GM12878 (cell line): Measurements from ENCODE around the gene SYNJ2. TPM values are rescaled to one million over a fixed set of nuclear protein-coding genes. Genes with fewer than 3 reads are reported as not detected.

Experiments used
- ATAC-seq: fragments of 200-7000 bp; cut with Tn5 transposase; 3 replicates; pipeline ENCODE4 v1.9.1; 2020; ENCODE audit warnings: mild to moderate bottlenecking, moderate library complexity
- BruUV-seq: library from RNA; stranded (reverse); fragments of 400-500 nt; replicated peaks from 2 replicates; lab custom pipeline; 2021; lab: Mats Ljungman, UMichigan
- CTCF ChIA-PET: fragments of 300-600 bp; sonication (Branson Sonifier 250); formaldehyde crosslinking; extraction: SDS; loops from one replicate; lab custom pipeline; 2021; ENCODE audit warnings: inconsistent platforms; lab: Yijun Ruan, JAX
- POLR2A ChIA-PET: fragments of 350-600 bp; formaldehyde crosslinking; extraction: SDS; loops from one replicate; lab custom pipeline; 2021; ENCODE audit warnings: inconsistent platforms; lab: Charles Lee
- RAD21 ChIA-PET: fragments of 300-600 bp; sonication (Branson Sonifier 250); formaldehyde crosslinking; loops from one replicate; lab custom pipeline; 2023; ENCODE audit warnings: antibody characterized with exemption; ENCODE audit not compliant: unreplicated experiment; lab: Charles Lee
- SMC1A ChIA-PET: fragments of 300-600 bp; sonication (Branson Sonifier 250); formaldehyde crosslinking; loops from one replicate; lab custom pipeline; 2023; ENCODE audit not compliant: unreplicated experiment, uncharacterized antibody; lab: Charles Lee
- DNase-seq: peaks from one replicate; pipeline ENCODE4 v3.0.0-alpha.2; 2011; ENCODE audit warnings: low read depth, low spot score
- FAIRE-seq: peaks from 3 replicates; lab custom pipeline; 2011; peaks lifted over from hg19 to GRCh38; lab: Jason Lieb, UNC
- H2AFZ ChIP-seq: 2 replicates; pipeline ENCODE4 v1.6.0; 2011; ENCODE audit warnings: low read depth, low read length, control low read depth; ENCODE audit not compliant: control insufficient read depth
- H3K27ac ChIP-seq: 2 replicates; pipeline ENCODE4 v1.5.1; 2011; ENCODE audit warnings: control low read depth; ENCODE audit not compliant: control insufficient read depth, insufficient read depth
- H3K27me3 ChIP-seq, 2 experiments: replicated peaks in 1 of 2; 2 replicates each; pipeline versions ENCODE4 v1.6.0 to v1.6.1; 2011; ENCODE audit warnings: low read length in 1 of 2; ENCODE audit not compliant: control insufficient read depth in 2 of 2, insufficient read depth in 2 of 2
- H3K36me3 ChIP-seq, 2 experiments: 2 replicates each; pipeline ENCODE4 v1.5.1; 2011; ENCODE audit warnings: low read length in 1 of 2; ENCODE audit not compliant: control insufficient read depth in 2 of 2, insufficient read depth in 2 of 2
- H3K4me1 ChIP-seq: 2 replicates; pipeline ENCODE4 v1.6.1; 2011; ENCODE audit warnings: mild to moderate bottlenecking, low read length, moderate library complexity, mixed read lengths; ENCODE audit not compliant: control insufficient read depth, insufficient read depth
- H3K4me2 ChIP-seq: 2 replicates; pipeline ENCODE4 v1.6.0; 2011; ENCODE audit warnings: control low read depth; ENCODE audit not compliant: control insufficient read depth, insufficient read depth
- H3K4me3 ChIP-seq: fragments of 200-600 bp; sonication (generic); 2 replicates; pipeline ENCODE4 v1.5.1; 2016
- H3K79me2 ChIP-seq: 2 replicates; pipeline ENCODE4 v1.6.0; 2011; ENCODE audit warnings: low read length; ENCODE audit not compliant: control insufficient read depth, insufficient read depth
- H3K9ac ChIP-seq: 2 replicates; pipeline ENCODE4 v1.8.0; 2011; ENCODE audit warnings: low read length, control low read depth, mixed read lengths; ENCODE audit not compliant: control insufficient read depth, insufficient read depth
- H3K9me3 ChIP-seq: replicated peaks from 3 replicates; pipeline ENCODE4 v1.5.1; 2011; ENCODE audit warnings: mild to moderate bottlenecking, low read length; ENCODE audit not compliant: control insufficient read depth, insufficient read depth
- H4K20me1 ChIP-seq: 2 replicates; pipeline ENCODE4 v1.6.0; 2011; ENCODE audit not compliant: control insufficient read depth, insufficient read depth
- BACH1 ChIP-seq: fragments of 450-650 bp; IDR thresholded peaks from 2 replicates; pipeline ENCODE4 v1.6.1; 2017; ENCODE audit warnings: mild to moderate bottlenecking, borderline replicate concordance
- HCFC1 ChIP-seq: fragments of 150-350 bp; IDR thresholded peaks from 2 replicates; pipeline ENCODE4 v1.6.1; 2014; ENCODE audit warnings: low read length
- MEF2B ChIP-seq: fragments of 450-650 bp; IDR thresholded peaks from 2 replicates; pipeline ENCODE4 v1.6.1; 2018; ENCODE audit warnings: mild to moderate bottlenecking, moderate library complexity; ENCODE audit not compliant: partially characterized antibody, poor library complexity, severe bottlenecking
- MYC ChIP-seq: IDR thresholded peaks from 2 replicates; pipeline ENCODE4 v1.6.1; 2011; ENCODE audit warnings: mild to moderate bottlenecking, low read length, moderate library complexity, inconsistent platforms; ENCODE audit not compliant: insufficient read depth, insufficient replicate concordance, insufficient read length, severe bottlenecking
- NR2F1 ChIP-seq: fragments of 450-650 bp; conservative IDR thresholded peaks from 2 replicates; pipeline ENCODE4 v1.6.1; 2017; ENCODE audit warnings: mild to moderate bottlenecking
- NRF1 ChIP-seq: conservative IDR thresholded peaks from 2 replicates; pipeline ENCODE4 v1.6.1; 2011; ENCODE audit warnings: mild to moderate bottlenecking, low read depth, low read length, improper control_type of control experiment
- POLR2A ChIP-seq: IDR thresholded peaks from 2 replicates; pipeline ENCODE4 v1.6.1; 2011; ENCODE audit warnings: low read depth, mild to moderate bottlenecking, low read length
- WGBS: methylation state at CpG from one replicate; pipeline ENCODE4 v1.1.6; 2016; ENCODE audit warnings: low lambda C conversion rate; ENCODE audit not compliant: insufficient replicate concordance, insufficient coverage; ENCODE audit errors: missing lambda C conversion rate; 5-methylcytosine and 5-hydroxymethylcytosine counted together
- in situ Hi-C: fragments of 300-500 bp; cut with MboI; formaldehyde crosslinking; loops from 9 replicates; pipeline ENCODE4 v1.14.3; 2018; ENCODE audit warnings: mixed read lengths
- intact Hi-C: fragments of 100-400 bp; cut with micrococcal nuclease; formaldehyde crosslinking; loops from one replicate; pipeline ENCODE4 v1.14.2; 2022; ENCODE audit not compliant: unreplicated experiment
- polyA plus RNA-seq, 11 experiments: library from polyadenylated mRNA; depleted of rRNA in 4 of 11; unstranded in 6 of 11; stranded (reverse) in 5 of 11; fragments of >200 nt; fragmentation: Nextera tagmentation in 4 of 11; fragmentation: Illumina TruSeq in 1 of 11; extraction: Ambion mirVana in 4 of 11; extraction: Trizol in 1 of 11; gene quantifications; 1 replicate in 1 of 11; 2 replicates in 10 of 11; pipeline versions ENCODE4 v1.2.1 to v1.2.3, GENCODE V29; 2011 to 2016; ENCODE audit warnings: inconsistent platforms in 2 of 11, missing spikeins in 2 of 11, low read depth in 1 of 11
- total RNA-seq, 4 experiments: library from RNA; depleted of rRNA in 3 of 4; stranded (reverse); fragments of >200 nt in 3 of 4; fragmentation: Illumina TruSeq in 1 of 4; extraction: Trizol in 1 of 4; gene quantifications; 2 replicates each; pipeline versions ENCODE4 v1.2.1 to v1.2.3, GENCODE V29; 2013 to 2021
- TF ChIP-seq, protein P1 (sequence below): fragments of 450-650 bp; IDR thresholded peaks from 2 replicates; pipeline ENCODE4 v1.6.1; 2017; ENCODE audit warnings: mild to moderate bottlenecking, low read depth, inconsistent platforms; ENCODE audit not compliant: poor library complexity, severe bottlenecking
- TF ChIP-seq, protein P2 (sequence below): fragments of 450-650 bp; IDR thresholded peaks from 2 replicates; pipeline ENCODE4 v1.6.1; 2017; ENCODE audit warnings: borderline replicate concordance

SYNJ2 gene
- total and polyA plus RNA-seq, 10 of the 15 experiments (the other 5 are each of a cell fraction or from before 2014, with no cell fraction given): 0.11 to 1.8 (median 0.57) TPM

DNA sequence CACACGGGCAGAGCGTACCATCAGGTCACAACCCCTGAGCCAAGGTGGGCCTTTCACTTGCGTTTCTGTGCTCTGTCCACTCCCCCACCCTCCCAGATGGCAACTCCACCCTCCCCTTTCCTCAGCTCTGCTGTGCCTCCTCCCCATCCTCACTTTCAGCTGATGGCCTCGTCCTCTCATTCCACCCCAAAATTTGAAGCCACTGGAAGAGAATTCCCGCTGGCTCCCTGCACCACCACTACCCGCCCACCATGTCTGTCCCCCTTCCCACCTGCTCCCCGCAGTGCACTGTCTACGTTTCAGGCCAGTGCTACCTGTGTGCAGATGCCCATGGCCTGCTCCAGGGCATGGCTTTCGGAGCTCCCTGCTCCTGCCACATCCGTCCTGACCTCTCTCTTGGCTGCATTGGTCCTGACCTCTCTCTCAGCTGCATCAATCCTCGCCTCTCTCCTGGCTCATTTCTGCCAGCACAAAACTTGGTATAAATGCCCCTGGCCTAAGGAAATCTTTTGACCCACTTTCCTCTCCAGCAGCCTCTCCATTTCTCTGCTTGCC, 24.0 kb downstream of the SYNJ2 start:
- Histone ChIP-seq H2AFZ (no peak overlapping the region), H3K4me2 (no peak overlapping the region), H3K9ac (no peak overlapping the region), H3K4me3 (no peak overlapping the region), H3K27me3 (no peaks in the 10 kb centered on the region), H3K36me3 (no peaks in the 10 kb centered on the region), H3K79me2 (peaks cover 2% of the 10 kb centered on the region; the same call in 1 of the 2 replicates), H3K27ac (no peak overlapping the region), H3K9me3 (no peaks in the 10 kb centered on the region), H4K20me1 (no peaks in the 10 kb centered on the region), H3K4me1 (peaks cover 24% of the 10 kb centered on the region)
- intact Hi-C loops (no loop called here), in situ Hi-C loops (no loop called here)
- RAD21 ChIA-PET: no interaction called here
- no peak for TF ChIP-seq MYC
- TF ChIP-seq HCFC1: no peak
- TF ChIP-seq, protein P1, sequence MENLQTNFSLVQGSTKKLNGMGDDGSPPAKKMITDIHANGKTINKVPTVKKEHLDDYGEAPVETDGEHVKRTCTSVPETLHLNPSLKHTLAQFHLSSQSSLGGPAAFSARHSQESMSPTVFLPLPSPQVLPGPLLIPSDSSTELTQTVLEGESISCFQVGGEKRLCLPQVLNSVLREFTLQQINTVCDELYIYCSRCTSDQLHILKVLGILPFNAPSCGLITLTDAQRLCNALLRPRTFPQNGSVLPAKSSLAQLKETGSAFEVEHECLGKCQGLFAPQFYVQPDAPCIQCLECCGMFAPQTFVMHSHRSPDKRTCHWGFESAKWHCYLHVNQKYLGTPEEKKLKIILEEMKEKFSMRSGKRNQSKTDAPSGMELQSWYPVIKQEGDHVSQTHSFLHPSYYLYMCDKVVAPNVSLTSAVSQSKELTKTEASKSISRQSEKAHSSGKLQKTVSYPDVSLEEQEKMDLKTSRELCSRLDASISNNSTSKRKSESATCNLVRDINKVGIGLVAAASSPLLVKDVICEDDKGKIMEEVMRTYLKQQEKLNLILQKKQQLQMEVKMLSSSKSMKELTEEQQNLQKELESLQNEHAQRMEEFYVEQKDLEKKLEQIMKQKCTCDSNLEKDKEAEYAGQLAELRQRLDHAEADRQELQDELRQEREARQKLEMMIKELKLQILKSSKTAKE: no peak
- TF ChIP-seq POLR2A: no peak
- TF ChIP-seq BACH1: no peak
- no peak for TF ChIP-seq NR2F1
- no peak for TF ChIP-seq NRF1
- TF ChIP-seq, protein P2, sequence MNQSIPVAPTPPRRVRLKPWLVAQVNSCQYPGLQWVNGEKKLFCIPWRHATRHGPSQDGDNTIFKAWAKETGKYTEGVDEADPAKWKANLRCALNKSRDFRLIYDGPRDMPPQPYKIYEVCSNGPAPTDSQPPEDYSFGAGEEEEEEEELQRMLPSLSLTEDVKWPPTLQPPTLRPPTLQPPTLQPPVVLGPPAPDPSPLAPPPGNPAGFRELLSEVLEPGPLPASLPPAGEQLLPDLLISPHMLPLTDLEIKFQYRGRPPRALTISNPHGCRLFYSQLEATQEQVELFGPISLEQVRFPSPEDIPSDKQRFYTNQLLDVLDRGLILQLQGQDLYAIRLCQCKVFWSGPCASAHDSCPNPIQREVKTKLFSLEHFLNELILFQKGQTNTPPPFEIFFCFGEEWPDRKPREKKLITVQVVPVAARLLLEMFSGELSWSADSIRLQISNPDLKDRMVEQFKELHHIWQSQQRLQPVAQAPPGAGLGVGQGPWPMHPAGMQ: no peak
- no peak for TF ChIP-seq MEF2B
- 89% methylated on average over 11 of the region's 11 CpGs for WGBS
- SMC1A ChIA-PET: no interaction called here
- DNase-seq (no peak), ATAC-seq (no peak), FAIRE-seq (no peak)
- CTCF ChIA-PET: no interaction called here
- no TSS peak for BruUV-seq
- POLR2A ChIA-PET: no interaction called here
